Stomach smooth muscle (tissue), 2 donors: Measurements from ENCODE around the gene GABRG3.

Experiments used
- H3K27ac ChIP-seq: one replicate; pipeline ENCODE4 v1.7.0; 2013; ENCODE audit warnings: mild to moderate bottlenecking, low read length, inconsistent platforms
- H3K27me3 ChIP-seq, 2 donors: one replicate each; pipeline ENCODE4 v1.7.0; 2013; ENCODE audit warnings: low read length in 2 of 2; ENCODE audit not compliant: insufficient read depth in 2 of 2, control insufficient read depth in 1 of 2
- H3K36me3 ChIP-seq, 2 donors: one replicate each; pipeline ENCODE4 v1.7.0; 2013; ENCODE audit warnings: low read length in 2 of 2; ENCODE audit not compliant: control insufficient read depth in 2 of 2, insufficient read depth in 2 of 2
- H3K4me1 ChIP-seq: one replicate; pipeline ENCODE4 v1.7.0; 2013; ENCODE audit warnings: low read length; ENCODE audit not compliant: control insufficient read depth, insufficient read depth
- H3K4me3 ChIP-seq, 2 donors: one replicate each; pipeline ENCODE4 v1.7.0; 2013; ENCODE audit warnings: low read length in 2 of 2
- H3K9ac ChIP-seq, 2 donors: one replicate each; pipeline ENCODE4 v1.7.0; 2013; ENCODE audit warnings: low read length in 2 of 2, mild to moderate bottlenecking in 1 of 2
- H3K9me3 ChIP-seq, 2 donors: one replicate each; pipeline ENCODE4 v1.7.0; 2013; ENCODE audit warnings: low read length in 2 of 2; ENCODE audit not compliant: control insufficient read depth in 2 of 2
- donor health status: healthy.
- donor health status: Pancreatic carcinoma.

The GABRG3 gene

DNA sequence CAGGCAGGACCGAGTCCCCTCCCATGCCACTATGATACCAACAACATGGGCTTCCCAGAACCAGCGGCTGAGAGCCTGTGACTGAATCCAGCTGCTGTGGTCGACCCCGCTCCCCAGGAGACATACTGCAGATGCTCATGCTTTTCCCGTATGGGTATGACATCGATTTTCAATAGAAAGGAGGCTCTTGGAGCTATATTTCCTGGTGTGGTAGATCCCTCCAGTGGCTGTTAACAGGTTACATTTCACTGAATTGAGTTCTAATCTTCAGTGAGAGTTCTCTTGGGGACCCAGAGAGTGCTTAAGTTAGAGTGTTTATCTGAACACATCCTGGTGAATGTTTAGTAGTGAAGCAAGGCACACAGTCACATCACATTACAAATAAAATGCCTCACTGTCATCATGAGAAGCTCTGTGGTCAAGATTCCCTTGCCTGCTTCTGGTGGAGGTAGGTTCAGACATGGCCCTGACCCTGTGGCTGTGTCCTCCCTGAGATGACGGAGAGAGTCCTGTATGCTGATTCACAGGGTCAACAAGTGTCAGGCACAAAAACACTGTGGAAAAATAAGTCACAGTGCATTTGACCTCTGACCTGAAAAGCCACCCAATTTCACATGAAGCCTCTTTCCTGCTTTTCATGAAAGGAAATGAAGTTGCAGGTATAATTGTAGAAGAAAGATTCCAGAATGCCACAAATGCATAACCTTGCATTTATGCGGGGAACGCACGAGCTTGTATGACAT, 110.9 kb downstream of the GABRG3 start:
- H3K36me3 ChIP-seq, result no peaks in the 10 kb centered on the region
- no peak overlapping the region for H3K27ac ChIP-seq
- H3K4me3 ChIP-seq, result no peak overlapping the region
- no peak overlapping the region for H3K9ac ChIP-seq
- no peaks in the 10 kb centered on the region for H3K27me3 ChIP-seq
- no peaks in the 10 kb centered on the region for H3K4me1 ChIP-seq
- H3K9me3 ChIP-seq, result no peaks in the 10 kb centered on the region

DNA sequence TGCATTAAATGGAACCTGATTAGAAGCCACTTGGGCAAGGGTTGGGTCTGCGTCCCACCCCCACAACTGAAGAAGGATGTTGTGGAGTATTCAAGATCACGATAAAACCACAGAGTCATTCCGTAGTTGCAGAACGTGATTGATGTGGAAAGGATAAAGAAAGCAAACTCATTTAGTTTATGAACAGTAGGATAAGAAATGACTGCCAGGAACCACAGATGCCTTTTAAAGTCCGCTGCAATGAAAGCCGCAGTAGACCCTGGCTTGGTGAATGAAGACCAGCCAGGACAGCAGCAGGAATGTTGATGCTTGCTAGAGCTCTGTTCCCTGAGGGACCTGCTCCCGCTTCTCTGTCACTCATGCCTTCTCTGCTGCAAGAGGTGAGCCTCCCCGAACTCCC, 111.5 kb downstream of the GABRG3 start:
- no peaks in the 10 kb centered on the region for H3K9me3 ChIP-seq
- no peak overlapping the region for H3K27ac ChIP-seq
- H3K27me3 ChIP-seq, result no peaks in the 10 kb centered on the region
- H3K4me3 ChIP-seq, result no peak overlapping the region
- no peaks in the 10 kb centered on the region for H3K4me1 ChIP-seq
- no peak overlapping the region for H3K9ac ChIP-seq
- no peaks in the 10 kb centered on the region for H3K36me3 ChIP-seq

DNA sequence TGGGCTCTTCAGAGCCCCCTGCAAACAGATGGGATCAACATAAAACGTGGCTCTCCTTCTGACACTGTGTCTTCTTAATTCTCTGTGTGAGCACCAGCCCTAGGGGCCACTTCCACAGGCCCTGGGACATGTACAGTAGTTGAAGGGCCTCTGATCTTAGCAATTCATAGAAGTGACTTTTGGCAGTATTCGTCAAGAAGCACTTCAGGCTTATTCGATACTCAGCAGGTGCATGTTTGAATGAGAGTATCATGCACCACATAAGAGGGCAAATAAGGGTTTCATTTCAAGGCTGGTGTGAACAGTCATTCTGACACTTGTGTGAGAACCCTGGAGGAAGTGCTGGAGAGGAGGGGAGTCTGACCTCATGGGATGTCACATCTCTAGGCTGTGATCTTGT, 113.9 kb downstream of the GABRG3 start:
- Histone ChIP-seq H3K9ac (no peak overlapping the region), H3K4me1 (no peaks in the 10 kb centered on the region), H3K9me3 (peaks cover 0 to 6% of the 10 kb centered on the region in 2 donors), H3K36me3 (no peaks in the 10 kb centered on the region), H3K27ac (no peak overlapping the region), H3K27me3 (no peaks in the 10 kb centered on the region), H3K4me3 (no peak overlapping the region)

DNA sequence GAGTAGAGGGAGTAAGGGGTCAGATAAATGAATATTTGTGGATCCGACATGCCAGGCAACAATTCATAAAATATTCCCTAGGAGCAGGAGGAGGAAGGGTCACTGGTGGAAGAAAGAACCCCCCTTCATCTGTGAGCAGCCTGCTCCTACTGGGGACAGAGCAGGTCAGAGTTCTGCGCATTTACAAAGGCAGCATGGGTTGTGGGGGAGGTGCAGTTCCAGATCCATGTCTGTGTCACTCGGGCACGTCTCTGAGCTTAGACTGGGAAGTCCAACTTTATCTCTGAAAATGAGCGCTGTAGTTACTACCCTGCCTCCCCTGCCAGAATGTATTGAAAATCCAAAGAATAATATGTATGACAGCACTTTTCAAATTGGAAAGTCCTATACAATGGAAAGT, 115.2 kb downstream of the GABRG3 start:
- Histone ChIP-seq H3K9ac (no peak overlapping the region), H3K27me3 (no peaks in the 10 kb centered on the region)

DNA sequence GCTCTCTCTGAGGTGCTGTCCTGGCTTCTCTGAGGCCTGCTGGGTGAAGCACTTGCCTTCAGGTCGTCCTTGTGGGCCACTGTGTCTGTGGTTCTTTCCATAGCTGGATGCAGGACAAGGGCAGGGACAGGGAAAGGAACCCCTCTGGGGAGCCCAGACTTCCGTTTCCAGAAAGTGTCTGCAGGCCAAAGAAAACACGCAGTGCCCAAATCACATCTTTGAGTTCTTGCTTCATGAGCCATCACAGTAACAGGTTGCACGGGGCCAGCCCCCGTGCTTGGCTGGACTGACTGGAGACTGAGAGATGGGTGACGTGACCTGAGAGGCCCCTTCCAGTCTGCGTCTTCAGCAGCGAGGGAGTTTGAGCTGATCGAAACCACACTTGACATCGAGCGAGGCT, 115.8 kb downstream of the GABRG3 start:
- Histone ChIP-seq H3K27me3 (no peaks in the 10 kb centered on the region), H3K27ac (no peak overlapping the region), H3K9ac (no peak overlapping the region), H3K4me1 (no peaks in the 10 kb centered on the region), H3K4me3 (no peak overlapping the region), H3K36me3 (no peaks in the 10 kb centered on the region), H3K9me3 (peaks cover 0 to 6% of the 10 kb centered on the region in 2 donors)

More for the DNA sequence above, 115.2 kb downstream of the GABRG3 start:
- H3K36me3 ChIP-seq, result no peaks in the 10 kb centered on the region
- H3K4me3 ChIP-seq, result no peak overlapping the region
- no peaks in the 10 kb centered on the region for H3K4me1 ChIP-seq
- no peak overlapping the region for H3K27ac ChIP-seq
- peaks cover 0 to 6% of the 10 kb centered on the region in 2 donors for H3K9me3 ChIP-seq

DNA sequence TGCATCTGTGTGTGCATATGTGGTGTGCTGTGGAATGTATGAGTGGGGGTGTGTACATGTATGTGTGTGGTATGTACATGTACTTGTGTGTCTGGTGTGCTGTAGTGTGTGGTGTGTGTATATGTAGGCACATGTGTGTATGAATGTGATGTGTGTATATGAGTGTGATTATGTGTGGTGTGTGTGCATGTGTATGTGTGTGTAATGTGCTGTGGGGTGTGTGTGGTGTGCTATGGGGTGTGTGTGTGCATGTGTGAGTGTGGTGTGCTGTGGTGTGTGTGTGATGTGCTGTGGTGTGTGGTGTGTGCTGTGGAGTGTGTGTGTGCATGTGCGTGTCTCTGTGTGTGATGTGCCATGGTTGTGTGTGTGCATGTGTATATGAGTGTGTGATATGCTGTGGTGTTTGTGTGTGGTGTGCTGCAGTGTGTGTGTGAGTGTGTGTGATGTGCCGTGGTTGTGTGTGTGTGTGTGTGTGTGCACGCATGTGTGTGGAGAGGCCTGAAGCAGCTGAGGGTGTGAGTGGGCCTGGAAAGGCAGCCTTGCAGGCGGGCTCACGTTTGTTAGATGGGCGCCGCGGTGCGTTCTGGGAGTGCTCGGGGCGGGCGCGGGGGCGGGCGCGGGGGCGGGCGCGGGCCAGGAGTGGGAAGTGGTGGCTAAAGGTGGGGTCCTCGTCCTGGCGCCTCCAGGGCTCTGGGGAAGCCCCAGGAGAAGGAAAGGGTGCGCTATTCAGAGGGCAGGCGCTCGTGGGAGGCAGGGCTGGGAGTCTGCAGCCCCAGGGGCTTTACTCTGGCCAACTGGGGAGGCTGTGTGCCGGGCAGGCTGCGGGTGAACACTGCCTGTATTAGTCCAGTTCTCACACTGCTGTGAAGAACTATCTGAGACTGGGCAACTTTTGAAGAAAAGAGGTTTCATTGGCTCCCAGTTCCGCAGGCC, 116.9 kb downstream of the GABRG3 start:
- no peak overlapping the region for H3K4me3 ChIP-seq

DNA sequence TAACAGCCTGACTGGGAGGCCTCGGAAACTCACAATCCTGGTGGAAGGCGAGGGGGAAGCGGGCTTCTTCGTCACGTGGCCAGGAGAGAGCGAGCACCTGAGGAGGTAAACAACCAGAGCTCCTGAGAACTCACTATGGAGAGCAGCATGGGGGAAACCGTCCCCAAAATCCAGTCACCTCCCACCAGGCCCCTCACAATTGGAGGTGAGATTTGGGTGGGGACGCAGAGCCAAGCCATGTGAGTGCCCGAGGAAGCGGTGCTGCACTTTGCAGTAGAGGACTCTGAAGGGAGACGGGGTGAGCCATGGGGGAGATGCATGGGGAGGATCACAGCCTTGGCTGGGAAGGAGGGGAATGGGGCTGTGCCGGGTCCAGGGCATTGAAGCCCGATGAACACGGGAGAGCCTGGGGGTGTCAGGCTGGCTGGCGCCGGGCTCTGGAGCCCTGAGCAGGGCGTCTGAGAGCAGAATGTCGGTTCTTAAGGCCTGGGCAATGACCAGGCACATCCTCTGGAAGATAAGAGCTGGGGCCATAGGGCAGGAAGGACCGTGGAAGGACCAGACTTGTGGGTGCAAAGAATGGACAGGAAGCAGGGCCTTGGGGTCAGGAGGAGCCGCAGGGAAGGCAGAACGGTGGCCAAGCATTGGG, 117.7 kb downstream of the GABRG3 start:
- Histone ChIP-seq H3K9me3 (peaks cover 0 to 6% of the 10 kb centered on the region in 2 donors), H3K9ac (no peak overlapping the region), H3K36me3 (no peaks in the 10 kb centered on the region), H3K27me3 (no peaks in the 10 kb centered on the region), H3K27ac (no peak overlapping the region), H3K4me1 (no peaks in the 10 kb centered on the region), H3K4me3 (no peak overlapping the region)

More for the DNA sequence above, 116.9 kb downstream of the GABRG3 start:
- Histone ChIP-seq H3K27ac (no peak overlapping the region), H3K4me1 (no peaks in the 10 kb centered on the region), H3K36me3 (no peaks in the 10 kb centered on the region), H3K9me3 (peaks cover 0 to 6% of the 10 kb centered on the region in 2 donors), H3K27me3 (no peaks in the 10 kb centered on the region), H3K9ac (no peak overlapping the region)

DNA sequence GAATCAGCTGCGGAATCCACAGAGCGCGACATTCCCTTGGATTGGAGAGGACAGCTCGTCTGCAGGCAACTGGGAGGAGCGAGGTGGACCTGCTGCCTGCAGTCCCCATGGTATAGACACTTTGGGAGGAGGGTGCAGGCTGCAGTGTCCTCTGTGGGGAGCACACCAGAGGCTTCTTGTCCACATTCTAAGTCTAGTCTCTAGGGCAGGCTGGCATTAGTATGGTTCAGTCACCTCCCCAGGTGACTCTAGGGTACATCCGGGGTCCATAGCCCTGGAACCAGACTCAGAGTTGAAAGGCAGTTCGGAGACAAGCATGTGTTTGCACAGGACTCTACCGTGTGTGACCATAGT, 118.2 kb downstream of the GABRG3 start:
- H3K4me1 ChIP-seq, result no peaks in the 10 kb centered on the region
- H3K27me3 ChIP-seq, result no peaks in the 10 kb centered on the region
- peaks cover 0 to 6% of the 10 kb centered on the region in 2 donors for H3K9me3 ChIP-seq
- no peak overlapping the region for H3K27ac ChIP-seq
- no peak overlapping the region for H3K4me3 ChIP-seq
- no peak overlapping the region for H3K9ac ChIP-seq
- no peaks in the 10 kb centered on the region for H3K36me3 ChIP-seq

DNA sequence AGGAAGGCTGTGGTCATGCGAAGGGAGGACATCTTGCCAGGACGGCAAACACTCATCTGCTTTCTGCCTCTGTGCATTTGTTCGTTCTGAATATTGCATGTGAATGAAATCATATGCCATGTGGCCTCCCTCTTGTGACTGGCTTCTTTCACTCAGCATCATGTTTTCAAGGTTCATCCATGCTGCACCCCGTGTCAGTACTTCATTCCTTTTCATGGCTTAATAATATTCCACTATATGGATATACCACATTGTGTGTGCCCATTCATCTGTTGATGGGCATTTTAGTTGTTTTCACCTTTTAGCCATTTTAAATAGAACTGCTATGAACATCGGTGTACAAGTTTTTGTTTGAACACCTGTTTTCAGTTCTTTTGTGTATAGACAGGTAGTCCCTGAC, 118.7 kb downstream of the GABRG3 start:
- Histone ChIP-seq H3K9me3 (peaks cover 0 to 6% of the 10 kb centered on the region in 2 donors), H3K4me1 (no peaks in the 10 kb centered on the region), H3K4me3 (no peak overlapping the region), H3K27ac (no peak overlapping the region), H3K36me3 (no peaks in the 10 kb centered on the region), H3K27me3 (no peaks in the 10 kb centered on the region), H3K9ac (no peak overlapping the region)

DNA sequence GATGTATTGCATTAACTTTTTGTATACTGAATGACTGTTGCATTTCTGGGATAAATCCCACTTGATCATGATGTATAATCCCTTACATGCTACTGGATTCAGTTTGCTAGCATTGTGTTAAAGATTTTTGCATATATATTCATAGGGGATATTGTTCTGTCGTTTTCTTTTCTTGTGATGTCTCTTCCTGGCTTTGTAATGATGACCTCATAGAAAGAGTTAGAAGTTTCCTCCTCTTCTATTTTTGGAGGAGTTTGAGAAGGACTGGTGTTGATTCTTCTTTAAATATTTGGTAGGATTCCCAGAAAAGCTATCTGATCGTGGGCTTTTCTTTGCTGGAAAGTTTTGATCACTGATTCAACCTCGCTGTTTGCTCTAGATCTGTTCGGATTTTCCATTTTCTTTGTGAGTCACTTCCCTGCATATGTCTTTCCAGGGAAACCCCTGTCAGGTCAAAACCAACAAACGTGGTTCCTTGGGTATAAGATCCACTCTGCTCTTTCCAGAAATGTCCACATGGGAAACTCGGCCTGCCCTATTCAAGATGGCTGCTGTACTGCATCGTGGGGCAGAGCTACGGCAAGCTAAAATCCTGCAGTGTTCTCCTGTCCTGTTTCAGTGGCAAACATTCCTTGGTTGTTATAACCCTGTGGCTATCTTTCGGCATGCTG, 120.4 kb downstream of the GABRG3 start:
- no peak overlapping the region for H3K9ac ChIP-seq
- H3K36me3 ChIP-seq, result no peaks in the 10 kb centered on the region
- no peak overlapping the region for H3K27ac ChIP-seq

More for the DNA sequence above, 120.4 kb downstream of the GABRG3 start:
- Histone ChIP-seq H3K27me3 (no peaks in the 10 kb centered on the region), H3K4me3 (no peak overlapping the region), H3K4me1 (no peaks in the 10 kb centered on the region), H3K9me3 (peaks cover 0 to 6% of the 10 kb centered on the region in 2 donors)
